Measurements from ENCODE around the gene ZNF605.
"Not testable (repeated sequence)": the region's sequence is repeated elsewhere in the genome, so short reads cannot be mapped to it uniquely, and the experiment has no call there.

Gene ZNF605

GRCh38 chr12:132956011-132956788 lies at the start of gene ZNF605:
Gene ZNF605 (minus strand): TSS chr12:132956306. CDS start chr12:132945635, 10,671 bp downstream.
- DNase-seq: peak; percentile 96

GRCh38 chr12:132998741-132999140 lies 42.6 kb upstream of the ZNF605 start:
- no peak for DNase-seq

- DNase-seq: no peak
These were observed 30.7 kb upstream of the ZNF605 start for GRCh38 chr12:132986885-132987225.

- peak; percentile 95 for DNase-seq
These were observed 30.1 kb upstream of the ZNF605 start, which contains the start of gene ZNF26 for GRCh38 chr12:132986001-132986884. Gene ZNF26 (plus strand): TSS chr12:132986367. CDS start chr12:132986841, 474 bp downstream.

GRCh38 chr12:132976870-132977269 lies 20.8 kb upstream of the ZNF605 start:
- not testable (repeated sequence) for DNase-seq

- DNase-seq: no peak
These were observed 16.3 kb upstream of the ZNF605 start for GRCh38 chr12:132972374-132972773.

- no peak for DNase-seq
These were observed 11.6 kb upstream of the ZNF605 start for GRCh38 chr12:132967736-132968135.

GRCh38 chr12:132966676-132967415 lies 10.7 kb upstream of the ZNF605 start:
- DNase-seq: no peak

- DNase-seq: no peak
These were observed 9.7 kb upstream of the ZNF605 start for GRCh38 chr12:132965796-132966195.

GRCh38 chr12:132963947-132964346 lies 7.8 kb upstream of the ZNF605 start:
- DNase-seq: not testable (repeated sequence)

GRCh38 chr12:132961790-132962189 lies 5.7 kb upstream of the ZNF605 start:
- not testable (repeated sequence) for DNase-seq

- DNase-seq: peak; percentile 75
These were observed 754 bp downstream of the ZNF605 start for GRCh38 chr12:132955094-132956010.

GRCh38 chr12:132954471-132955048 lies 1.5 kb downstream of the ZNF605 start:
- DNase-seq: no peak

- DNase-seq: no peak
These were observed 2.3 kb downstream of the ZNF605 start for GRCh38 chr12:132953771-132954170.

- no peak for DNase-seq
These were observed 3.0 kb downstream of the ZNF605 start for GRCh38 chr12:132953163-132953425.

GRCh38 chr12:132952371-132953162 lies 3.5 kb downstream of the ZNF605 start:
- DNase-seq: no peak

- no peak for DNase-seq
These were observed 4.5 kb downstream of the ZNF605 start for GRCh38 chr12:132951649-132952048.

GRCh38 chr12:132950844-132951535 lies 5.1 kb downstream of the ZNF605 start:
- DNase-seq: no peak

- DNase-seq: no peak
These were observed 5.9 kb downstream of the ZNF605 start for GRCh38 chr12:132949936-132950837.
